ENCODE measurements around the gene STUB1.

GRCh38 chr16:638034-638543, 42.1 kb upstream of the STUB1 start:
- TF ChIP-seq, protein P1, sequence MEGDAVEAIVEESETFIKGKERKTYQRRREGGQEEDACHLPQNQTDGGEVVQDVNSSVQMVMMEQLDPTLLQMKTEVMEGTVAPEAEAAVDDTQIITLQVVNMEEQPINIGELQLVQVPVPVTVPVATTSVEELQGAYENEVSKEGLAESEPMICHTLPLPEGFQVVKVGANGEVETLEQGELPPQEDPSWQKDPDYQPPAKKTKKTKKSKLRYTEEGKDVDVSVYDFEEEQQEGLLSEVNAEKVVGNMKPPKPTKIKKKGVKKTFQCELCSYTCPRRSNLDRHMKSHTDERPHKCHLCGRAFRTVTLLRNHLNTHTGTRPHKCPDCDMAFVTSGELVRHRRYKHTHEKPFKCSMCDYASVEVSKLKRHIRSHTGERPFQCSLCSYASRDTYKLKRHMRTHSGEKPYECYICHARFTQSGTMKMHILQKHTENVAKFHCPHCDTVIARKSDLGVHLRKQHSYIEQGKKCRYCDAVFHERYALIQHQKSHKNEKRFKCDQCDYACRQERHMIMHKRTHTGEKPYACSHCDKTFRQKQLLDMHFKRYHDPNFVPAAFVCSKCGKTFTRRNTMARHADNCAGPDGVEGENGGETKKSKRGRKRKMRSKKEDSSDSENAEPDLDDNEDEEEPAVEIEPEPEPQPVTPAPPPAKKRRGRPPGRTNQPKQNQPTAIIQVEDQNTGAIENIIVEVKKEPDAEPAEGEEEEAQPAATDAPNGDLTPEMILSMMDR (IDR thresholded peaks at IDR 0.05; ENCODE audit: low read length): no peak
- no peak for TF ChIP-seq EZH2 (optimal IDR thresholded peaks at IDR 0.05; ENCODE audit: low read depth, low read length)

Measured in MM.1S (cell line).